Suprapubic skin (tissue), 3 donors: ENCODE measurements around the gene LUC7L.

Experiments used
- CTCF ChIP-seq, 2 donors: fragments of 200-600 bp in 1 of 2; fragments of 450-650 bp in 1 of 2; sonication (generic) in 1 of 2; IDR thresholded peaks; one replicate each; pipeline ENCODE4 v1.5.1; 2016 to 2019; ENCODE audit warnings: antibody characterized with exemption in 2 of 2, mild to moderate bottlenecking in 1 of 2, moderate library complexity in 1 of 2
- POLR2A ChIP-seq, 2 donors: fragments of 450-650 bp; IDR thresholded peaks; one replicate each; pipeline ENCODE4 v1.6.1; 2017; ENCODE audit warnings: antibody characterized with exemption in 2 of 2, mild to moderate bottlenecking in 2 of 2, moderate library complexity in 2 of 2

- TF ChIP-seq CTCF (IDR thresholded peaks at IDR 0.05) (no peak), POLR2A (IDR thresholded peaks at IDR 0.05) (no peak)
Measured at GRCh38 chr16:263182-263774, 34.0 kb upstream of the LUC7L start.
